GM18526 (cell line): ENCODE measurements around the gene MPZL1.

ENCODE experiments used
- POLR2A ChIP-seq: IDR thresholded peaks from 3 replicates; pipeline ENCODE4 v1.6.1; 2011; ENCODE audit not compliant: insufficient read length; ENCODE audit errors: extremely low read depth

The MPZL1 gene

DNA sequence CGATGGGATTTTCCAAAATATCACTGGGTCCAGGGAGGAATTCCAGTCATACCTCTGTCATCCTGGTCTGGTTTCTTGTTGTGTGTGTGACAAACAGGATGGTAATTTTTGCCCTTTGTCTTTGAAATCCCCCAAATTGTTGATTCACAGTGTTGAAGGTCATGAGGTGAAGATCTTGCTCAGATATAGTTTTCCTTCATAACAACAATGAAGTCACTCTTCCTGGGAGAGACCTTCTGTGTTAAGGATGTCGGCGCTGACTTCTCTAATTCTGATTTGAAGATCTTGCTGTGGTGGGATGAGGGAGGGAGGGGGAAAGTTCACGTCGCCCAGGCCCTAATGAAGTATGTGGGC is 32.2 kb upstream of the MPZL1 start:
- no peak for TF ChIP-seq POLR2A

DNA sequence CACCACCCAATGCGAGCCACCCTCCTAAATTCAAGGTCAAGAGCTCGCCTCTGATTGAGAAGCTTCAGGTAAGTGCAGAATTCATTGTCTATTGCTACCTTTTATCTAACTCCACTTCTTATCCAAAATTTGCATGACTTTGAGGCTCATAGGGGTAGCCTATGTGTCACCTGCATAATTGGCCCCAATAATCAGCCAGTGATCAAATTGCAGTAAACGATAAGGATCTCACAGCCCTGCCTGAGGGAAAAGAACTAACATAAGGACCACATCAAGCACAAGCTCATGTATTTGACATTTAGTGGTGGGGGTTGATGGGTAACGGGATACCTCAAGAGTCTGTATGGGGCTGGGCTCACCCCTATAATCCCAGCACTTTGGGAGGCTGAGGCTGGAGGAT is 31.7 kb upstream of the MPZL1 start:
- no peak for TF ChIP-seq POLR2A

DNA sequence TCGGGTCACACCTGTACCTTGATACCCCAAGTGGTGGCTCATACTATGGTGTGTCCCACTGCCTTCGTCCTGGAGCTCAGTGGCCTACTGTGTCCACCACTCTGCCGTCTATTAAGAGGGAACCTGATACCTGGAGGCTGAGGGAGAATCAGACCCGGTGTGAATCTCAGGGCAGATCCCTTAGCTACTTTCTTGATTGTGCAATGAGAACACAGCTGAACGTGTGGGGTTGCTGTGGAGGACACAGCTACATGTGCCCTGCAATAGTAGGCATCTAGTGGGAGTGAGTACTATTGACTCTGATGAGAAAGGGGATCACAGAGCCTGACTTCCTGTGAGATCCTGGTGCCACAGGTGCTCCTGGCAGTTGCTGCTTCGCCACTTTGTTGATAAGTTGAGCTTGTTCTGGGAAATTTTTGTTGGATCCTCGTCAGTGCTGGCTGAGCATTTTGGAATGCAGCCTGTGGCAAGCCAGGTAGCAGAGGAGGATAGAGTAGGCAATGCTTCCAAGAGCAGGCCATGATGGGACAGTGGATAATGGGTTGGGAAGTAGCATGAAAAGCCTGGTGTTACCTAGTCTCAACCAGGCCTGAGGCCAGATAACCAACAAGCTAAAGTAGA is 28.2 kb upstream of the MPZL1 start:
- TF ChIP-seq POLR2A, result no peak

DNA sequence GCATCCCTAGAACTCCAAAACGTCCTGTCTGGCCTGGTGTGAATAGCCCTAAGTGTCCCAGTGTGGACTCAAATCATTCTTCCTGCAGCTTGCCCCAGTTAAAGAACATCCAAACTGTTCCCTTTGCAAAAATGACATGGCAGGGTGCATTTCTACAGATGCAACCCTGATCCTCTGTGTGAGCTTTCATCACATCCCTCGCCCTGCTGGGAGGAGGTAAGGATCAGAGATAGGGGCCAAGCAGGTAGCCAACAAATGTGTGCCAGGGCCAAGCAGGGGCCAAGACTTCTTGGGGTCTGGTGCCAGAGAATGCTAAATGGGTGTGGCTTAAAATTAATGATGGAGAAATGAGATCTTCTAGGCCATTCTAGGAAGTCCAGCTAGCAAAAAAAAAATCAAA is 27.1 kb upstream of the MPZL1 start:
- TF ChIP-seq POLR2A, result no peak

DNA sequence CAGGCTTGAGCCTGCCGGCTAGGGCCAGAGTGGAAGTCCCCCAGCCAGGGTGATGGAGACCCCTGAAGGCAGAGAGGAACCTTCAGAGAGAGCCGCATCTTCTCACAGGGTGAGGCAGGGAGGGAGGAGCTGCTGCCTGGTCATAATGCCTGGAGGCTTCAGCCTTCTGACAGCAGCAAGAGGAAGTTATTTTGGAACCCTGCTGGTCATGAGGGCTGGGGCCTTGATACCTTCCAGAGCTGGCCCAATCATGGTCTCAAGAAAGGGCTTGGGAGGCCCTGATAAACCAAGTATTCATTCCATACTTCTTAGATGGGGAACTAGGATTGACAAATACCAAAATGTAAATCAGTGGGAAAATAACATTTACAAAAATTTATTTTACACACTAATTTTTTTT is 26.6 kb upstream of the MPZL1 start:
- TF ChIP-seq POLR2A, result no peak

DNA sequence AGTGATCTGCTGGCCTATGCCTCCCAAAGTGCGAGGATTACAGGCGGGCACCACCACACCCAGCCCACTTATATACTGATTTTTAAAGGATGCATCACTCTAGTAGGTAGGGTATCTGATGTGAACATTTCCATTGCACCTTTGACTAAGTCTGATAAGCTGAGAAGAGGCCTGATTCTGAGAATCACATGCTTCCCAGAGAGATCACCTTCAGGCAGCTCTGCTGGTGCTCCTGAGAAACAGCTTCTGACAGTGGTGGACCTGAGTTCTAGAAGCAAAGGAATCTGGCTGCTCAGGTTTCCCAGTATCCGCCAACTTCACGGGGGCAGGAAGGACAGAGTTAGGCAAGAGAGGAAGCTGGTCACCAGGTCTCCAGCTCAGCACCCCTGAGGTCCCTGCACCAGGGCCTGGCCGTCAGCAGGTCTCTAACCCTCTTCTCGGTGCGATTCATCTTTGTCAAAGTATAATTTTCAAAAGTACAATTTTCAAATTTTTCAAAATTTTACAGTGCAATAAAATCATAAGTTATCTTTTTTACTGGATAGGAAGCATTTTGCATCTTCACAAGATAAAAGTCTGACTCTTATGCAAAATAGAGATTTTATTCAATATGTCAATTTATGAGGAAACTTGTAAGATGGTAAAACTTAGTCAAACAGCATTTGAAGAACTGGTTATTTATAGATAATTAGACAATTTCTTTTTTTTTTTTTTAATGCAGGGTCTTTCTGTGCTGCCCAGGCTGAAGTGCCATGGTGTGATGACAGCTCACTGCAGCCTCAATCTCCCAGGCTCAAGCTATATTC is 25.8 kb upstream of the MPZL1 start:
- no peak for TF ChIP-seq POLR2A

DNA sequence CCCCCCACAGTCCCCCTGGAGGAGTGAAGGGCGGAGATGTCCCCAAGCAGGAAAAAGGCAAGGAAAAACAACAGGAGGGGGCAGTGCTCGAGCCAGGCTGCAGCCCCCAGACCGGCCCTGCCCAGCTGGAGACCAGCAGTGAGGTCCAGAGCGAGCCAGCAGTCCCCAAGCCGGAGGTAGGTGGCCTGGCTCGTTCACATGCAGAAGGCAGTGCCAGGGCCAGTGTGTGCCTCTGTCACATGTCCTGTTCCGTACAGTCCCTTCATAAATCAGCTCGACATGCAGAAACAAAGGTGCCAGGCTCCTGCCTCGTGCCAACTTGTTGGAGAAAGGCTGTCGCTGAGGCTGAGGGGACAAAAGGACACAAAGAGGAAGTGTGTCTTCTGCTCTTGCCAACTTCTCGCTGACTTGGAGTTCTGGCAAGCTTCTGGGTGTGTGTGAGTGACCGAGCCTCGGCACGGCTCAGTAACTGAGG is 24.1 kb upstream of the MPZL1 start:
- TF ChIP-seq POLR2A, result no peak

DNA sequence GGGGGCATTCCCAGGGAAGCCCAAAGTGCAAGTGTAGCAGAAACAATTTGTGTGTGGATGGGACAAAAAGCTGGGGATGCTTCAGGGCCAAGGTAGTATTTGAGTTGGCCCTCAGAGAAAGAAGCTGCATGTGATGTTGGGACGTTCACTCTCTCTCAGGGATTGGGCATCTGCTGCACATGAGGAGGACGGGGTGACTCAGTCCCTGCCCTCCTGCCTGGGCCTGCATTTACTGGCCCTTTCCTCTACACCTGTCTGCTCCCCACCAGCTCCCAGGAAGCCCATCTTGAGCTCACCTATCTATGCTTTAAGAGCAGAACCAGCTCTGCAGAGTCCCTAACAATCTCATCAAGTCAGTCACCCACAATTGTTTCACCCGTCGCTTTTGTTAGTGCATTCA is 23.5 kb upstream of the MPZL1 start:
- no peak for TF ChIP-seq POLR2A

DNA sequence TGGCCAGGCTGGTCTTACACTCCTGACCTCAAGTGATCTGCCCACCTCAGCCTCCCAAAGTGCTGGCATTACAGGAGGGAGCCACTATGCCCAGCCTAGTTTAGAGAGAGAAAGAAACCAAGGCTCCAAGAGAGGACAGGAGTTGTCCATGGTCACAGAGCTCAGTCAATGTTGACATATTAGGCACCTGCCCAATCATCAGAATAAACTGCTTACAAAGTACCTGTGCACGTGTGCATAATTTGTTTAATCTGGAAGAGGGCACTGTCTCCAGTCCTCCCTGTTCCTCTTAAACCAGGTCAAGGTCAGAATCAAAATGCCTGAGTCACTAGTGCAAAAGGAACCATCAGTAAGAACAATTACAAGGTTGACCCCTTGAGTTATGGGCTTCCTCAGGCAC is 20.3 kb upstream of the MPZL1 start:
- TF ChIP-seq POLR2A, result no peak

DNA sequence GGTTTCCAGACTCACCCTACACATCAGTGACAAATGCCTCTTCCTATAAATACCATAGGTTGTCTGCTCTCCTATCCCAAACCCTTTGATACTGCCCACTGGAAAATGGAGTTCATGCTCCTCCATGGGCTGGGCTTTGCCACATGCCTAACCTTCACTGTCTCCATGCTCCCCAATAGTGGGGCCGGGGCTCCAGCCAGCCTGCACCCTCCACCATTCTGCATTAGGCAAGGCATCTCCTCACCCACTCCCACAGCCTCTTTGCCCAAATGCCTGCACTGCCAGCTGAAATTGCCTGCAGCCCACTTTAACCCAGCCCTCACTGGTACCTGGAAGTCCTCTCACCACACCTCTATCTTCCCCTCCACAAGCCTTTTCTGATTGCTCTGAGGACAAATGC is 18.2 kb upstream of the MPZL1 start:
- TF ChIP-seq POLR2A, result no peak

DNA sequence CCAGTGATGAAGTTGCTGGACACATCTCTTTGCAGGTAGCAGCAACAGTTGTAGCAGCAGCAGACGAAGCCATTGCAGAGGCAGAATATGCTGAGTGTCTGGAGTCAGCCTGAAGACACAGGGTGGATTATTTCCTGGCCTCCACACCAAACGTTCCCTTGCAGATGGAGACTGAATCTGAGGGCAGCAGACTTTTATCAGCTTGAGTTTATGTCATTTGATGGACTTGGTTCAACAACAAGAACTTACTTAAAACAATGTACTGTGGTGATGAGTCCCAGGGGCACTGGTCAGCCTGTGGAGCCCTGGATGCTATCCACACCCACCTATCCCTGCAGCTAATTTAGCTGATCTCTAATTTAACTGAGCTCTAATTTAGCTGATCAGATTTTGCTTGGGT is 17.1 kb upstream of the MPZL1 start:
- TF ChIP-seq POLR2A, result no peak

DNA sequence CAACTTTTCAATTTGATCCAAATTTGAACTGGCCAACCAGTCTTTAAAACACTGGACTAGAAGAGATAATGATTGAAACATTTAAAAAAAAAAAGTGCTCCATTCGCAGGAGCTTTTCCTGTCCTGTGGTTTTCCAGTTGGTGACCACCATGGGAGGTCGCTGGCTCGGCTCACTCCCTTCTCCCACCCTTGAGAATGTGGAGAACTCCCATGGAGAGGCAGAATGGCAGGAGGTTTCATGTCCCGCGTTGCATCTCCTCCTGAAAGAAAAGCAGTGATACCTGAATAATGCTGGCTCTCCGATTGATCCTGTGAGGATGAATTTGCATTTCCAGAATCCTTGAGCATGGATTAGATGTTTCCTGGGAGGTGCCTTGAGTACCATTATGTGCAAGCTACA is 16.5 kb upstream of the MPZL1 start:
- TF ChIP-seq POLR2A, result no peak

DNA sequence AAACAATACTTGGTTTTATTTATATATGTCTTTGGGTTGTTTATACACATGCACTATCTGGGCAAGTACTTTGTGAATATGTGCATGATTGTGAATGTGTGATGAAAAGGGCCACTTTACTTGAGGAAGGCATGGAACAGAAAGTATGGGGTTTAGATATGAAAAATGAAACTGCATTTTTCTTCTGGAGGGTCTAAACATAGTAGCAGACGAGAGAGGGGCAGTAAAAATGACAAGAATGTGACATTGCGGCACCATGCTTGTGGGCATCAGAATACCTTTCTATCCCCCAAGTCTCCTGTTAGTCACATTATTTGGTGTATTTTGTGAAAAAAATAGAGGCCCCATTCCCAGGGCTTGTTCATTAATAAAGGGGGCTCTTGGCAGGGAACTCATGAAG is 15.4 kb upstream of the MPZL1 start:
- no peak for TF ChIP-seq POLR2A

DNA sequence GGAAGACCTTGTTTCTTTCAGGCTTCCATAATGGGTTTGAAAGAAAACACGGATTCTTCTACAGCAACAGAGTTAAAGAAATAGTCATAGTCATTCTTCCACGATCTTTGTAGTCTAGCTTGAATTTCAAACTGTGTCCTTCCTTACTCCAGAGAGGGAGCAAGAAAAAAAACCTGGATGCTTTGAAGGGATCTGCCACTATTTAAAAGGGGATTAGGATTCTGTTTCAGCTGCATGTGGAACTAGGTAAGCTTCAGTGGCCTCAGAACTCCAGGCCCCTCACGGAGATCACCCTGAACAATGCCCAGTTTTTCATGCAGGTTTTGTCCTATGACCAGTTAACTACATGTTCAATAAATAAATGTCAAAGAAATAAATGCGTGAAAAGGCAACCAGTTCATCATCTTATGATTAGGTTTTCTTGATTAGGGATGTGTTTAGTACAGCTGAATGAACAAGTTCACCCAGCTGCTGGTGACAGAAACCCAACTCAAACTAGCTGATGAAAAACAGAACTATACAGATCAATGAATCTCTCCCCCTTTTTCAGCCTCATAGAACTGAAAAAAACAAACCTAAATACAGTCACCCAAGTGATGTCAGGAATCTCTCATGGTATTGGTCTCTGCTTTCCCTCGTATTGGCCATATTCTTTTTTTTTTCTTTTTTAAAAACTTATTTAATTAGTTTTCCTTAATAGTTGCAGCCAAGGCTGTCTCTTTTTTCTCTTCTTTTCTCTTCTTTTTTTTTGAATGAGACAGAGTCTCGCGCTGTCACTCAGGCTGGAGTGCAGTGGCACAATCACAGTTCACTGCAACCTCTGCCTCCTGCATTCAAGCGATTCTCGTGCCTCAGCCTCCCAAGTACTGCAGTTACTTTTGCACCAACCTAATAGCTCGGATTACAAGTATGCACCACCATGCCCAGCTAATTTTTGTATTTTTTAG is 14.6 kb upstream of the MPZL1 start:
- no peak for TF ChIP-seq POLR2A

DNA sequence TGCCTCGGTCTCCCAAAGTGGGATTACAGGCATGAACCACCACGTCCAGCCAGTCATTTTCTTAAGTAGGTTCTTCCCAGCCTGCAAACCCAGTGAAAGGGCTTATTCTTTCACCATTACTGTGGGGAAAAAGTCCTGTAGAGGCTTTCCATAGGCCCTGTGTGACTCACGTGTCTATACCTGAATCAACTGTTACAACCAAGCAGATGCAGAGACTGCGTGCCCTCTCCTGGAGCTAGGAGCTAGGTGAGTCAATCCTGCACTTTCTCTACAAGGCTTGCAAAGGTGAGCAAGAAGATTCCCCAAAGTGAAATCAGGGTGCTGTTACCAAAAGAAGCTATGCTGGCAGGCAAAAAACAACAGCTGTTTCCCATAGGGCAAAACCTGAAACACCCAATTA is 13.8 kb upstream of the MPZL1 start:
- no peak for TF ChIP-seq POLR2A

DNA sequence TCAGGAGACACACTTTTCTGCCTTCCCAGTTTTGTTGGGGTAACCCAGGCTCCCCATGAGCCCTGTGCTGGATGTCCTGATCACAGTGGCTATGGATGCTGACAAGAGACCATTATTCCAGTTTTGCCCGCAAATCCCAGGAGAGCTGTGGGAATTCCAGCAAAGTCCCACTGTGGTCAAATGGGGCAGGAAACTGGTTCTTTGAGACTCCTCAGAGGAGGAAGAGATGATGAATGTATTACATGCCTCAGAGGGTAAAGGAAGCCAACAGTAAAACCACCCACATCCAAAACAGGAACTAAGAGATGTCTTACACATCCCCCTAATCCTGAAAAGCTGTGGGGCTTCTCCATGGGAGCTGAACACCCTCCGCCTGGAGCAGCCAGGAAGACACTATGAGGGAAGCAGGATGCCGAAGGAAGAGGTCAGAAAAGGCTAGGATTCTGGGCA is 12.8 kb upstream of the MPZL1 start:
- TF ChIP-seq POLR2A, result no peak

DNA sequence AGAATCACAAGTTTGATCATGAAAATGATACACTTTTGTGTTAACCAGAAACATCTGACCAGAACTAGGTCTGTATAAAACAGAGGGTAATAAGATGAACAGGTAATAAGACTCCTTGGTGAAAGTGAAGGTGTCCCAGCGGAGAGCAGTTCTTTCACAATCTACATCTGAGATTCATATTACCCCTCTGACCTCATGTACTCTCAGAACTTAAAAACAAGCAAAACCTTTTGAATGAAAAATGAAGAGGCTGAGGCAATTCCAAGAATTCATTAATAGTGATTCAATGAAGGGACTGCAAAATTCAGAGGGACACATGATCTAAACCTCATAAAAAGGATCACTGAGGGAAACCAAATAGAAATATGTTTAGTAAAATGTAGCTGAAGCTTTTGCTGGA is 10.9 kb upstream of the MPZL1 start:
- TF ChIP-seq POLR2A, result no peak
